GM21576 (cell line): Measurements from ENCODE around the gene ARAP3.

Experiments
- ATAC-seq: cut with Tn5 transposase; IDR thresholded peaks from one replicate; pipeline ENCODE4 v1.9.1; 2021; ENCODE audit warnings: mild to moderate bottlenecking, moderate library complexity; ENCODE audit not compliant: unreplicated experiment

Gene ARAP3

DNA sequence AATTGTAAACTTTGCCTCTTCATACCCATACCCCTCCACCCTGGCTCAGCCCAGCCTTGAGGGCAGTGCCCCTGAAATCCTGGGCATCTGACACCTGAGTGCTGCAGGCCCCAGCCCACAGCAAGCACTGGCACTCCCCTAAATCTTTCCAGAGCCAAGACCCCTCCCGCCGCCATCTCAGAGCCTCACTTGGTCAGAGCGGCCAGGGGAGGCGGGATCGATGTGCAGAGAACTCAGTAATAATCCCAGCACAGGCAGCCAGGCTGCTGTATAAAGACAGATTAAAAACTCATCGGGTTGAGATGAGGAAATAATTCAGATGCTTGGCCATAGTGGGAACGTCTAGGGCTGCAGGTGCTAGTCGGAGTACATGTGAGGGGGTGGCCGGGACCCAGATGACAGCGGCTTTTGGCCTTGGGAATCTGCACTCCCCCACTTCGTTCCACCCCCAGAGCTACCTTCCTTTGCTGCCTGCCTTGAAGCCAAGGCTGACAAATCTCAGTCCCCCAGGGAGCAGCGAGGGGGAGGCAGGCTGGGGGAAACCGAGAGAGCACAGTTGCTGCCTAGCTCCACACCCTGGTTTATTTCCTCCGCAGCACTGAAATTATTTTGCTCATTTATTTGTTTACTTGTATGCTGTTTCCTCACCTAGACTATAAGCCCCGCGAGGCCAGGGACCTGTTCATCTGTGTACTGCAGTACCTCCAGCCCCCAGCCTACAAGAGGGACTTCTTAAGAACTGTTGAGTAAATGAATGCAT lies 19.5 kb upstream of the ARAP3 start:
- peak; percentile 76 for ATAC-seq

DNA sequence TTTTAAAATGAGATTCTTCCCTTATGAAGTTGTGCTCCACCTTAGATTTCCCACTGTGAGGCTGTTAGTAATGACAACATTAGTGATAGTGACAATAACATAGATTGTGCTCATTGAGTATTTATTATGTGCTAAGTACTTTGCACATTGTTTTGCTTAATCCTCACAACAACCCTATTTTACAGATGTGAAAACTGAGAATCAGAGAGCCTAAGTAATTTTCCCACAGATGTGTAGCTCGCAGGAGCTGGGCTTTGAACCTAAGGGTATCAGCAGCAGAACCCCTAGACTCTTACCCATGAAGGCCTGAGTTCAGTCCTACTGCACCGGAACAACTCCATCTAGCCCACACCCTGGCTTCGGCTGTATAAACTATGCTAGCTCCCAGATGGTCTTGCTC lies 15.6 kb upstream of the ARAP3 start:
- ATAC-seq: no peak

GRCh38 chr5:141696431-141696830 lies 14.4 kb upstream of the ARAP3 start:
- no peak for ATAC-seq

DNA sequence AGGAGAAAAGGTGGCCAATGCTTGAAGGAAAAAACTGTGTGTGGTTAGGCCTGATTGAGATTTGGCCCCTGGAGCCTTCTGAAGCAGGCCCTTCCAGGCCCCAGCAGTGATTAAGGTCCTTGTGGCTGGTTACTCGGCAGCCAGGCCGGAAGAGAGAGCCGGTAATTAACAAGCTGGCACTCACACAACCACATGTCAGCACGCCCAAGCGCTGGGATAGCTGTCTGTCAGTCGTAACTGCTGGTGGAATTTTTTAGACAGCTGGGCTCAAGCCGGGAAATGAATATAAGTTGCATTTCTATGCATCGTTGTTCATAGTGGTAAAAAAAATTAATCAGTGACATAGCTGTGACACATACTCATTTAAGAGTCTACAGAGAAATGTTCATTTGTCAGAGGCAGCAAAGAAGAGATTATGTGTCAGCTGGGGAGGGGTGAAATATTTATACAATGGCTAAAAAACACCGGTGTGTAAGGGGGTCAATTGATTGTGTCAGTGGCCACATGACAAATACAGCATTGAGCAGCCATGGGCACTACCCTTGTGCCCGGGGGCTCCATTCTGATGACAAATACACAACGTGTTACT lies 13.7 kb upstream of the ARAP3 start:
- no peak for ATAC-seq

GRCh38 chr5:141694479-141694878 lies 12.4 kb upstream of the ARAP3 start:
- no peak for ATAC-seq

DNA sequence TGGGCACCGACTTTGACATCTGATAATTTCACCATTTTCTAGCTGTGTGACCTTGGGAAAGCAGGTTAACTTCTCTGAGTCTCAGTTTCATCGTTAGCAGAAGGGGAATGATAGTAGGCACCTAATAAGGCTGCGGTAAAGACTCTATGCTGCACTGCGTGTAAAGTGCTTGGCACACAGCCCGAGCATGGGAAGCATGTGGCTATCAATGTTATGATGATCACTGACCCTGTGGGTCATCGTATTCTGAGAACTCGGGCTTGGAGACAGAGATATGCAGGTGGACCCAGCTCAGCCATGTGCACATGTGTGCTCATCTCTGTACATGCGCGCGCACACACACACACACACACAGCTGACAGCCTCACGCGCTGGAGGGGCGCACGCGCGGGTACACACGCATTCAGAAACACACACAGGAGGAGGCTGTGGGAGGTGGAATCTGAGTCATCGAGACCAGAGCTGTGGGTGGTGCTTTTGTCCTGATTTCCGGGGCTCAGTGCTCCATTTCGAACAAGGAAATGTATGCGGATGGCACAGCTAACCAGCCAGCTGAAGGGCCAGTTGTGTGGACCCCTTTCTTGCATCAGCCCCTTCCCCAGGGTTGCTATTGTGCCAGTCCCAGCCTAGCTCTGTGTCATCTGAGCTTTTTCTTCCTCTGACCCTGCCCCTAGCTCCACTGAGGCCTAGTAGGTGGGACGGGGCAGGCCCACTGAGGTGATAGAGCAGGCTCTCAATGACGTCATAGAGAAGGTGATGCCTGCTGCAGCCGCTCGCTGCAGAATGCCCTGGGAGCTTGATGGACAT lies 11.1 kb upstream of the ARAP3 start:
- ATAC-seq: no peak

- ATAC-seq: no peak
Observed at GRCh38 chr5:141692533-141692888, 10.5 kb upstream of the ARAP3 start.

DNA sequence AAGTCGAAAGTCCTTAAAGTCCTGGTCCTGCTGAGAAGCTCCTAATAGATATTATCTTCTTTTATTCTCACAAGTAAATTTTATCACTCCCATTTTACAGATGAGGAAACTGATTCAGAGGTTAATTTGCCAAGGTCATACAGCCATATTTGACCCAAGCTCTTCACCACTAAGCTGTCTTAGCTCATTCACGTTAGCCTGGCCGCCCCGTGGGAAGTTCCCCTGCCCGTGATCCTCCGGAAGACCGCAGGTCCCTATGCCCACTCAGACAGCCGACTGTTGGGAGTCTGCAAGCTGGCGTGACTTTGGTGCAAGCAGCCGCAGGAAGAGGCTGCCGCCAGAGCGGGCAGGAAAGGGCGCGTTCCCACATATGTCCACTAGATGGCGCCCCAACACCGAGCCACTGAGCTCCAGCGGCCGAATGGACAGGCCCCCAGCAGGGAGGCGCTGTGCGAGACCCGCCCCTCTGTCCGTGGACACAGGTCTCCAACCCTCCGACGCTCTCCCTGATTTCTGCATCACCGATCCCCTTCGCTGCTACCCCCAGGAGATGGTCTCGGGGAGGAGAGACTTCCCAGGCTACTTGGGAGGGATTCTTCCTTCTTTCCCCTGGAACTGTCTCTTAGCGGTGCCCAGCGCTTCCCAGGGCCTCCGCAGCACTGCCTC lies 10.0 kb upstream of the ARAP3 start:
- peak; percentile 91 for ATAC-seq

GRCh38 chr5:141691286-141691866 lies 9.3 kb upstream of the ARAP3 start:
- no peak for ATAC-seq

DNA sequence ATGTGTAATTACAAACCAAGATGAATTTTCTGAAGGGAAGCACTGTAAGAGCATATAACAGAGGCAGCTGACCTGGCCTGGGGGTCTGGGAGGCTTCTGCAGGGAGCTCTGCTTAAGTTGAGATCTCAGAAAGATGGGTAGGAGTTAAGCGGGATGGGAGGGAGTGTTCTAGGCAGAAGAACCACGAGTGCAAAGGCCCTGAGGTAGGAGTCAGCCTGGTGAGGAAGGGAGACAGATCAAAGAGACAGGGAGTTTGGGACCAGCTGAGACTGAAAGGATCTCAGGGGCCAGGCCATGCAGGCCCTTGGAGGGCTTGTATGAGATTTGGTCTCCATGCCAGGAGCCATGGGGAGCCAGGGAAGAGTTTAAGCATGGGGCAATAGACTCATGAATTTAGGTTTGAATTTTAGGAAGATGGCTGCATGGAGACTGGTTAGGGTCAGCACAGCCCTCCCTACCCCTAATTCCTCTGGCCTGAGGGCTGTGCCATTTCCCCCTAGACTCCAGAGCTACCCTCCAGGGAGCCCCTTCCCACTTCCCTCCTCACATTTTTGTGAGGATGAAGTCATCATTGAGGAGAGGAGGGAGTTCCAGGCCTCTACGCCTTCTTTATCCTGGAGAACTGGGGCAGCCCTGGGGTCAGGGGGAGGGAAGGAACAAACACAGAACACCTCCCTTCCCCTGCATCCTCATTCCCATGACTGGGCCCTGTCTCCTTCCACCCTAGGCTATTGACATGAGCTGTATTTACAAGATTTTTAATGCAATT lies 4.8 kb upstream of the ARAP3 start:
- ATAC-seq: no peak

GRCh38 chr5:141685591-141685990 lies 3.6 kb upstream of the ARAP3 start:
- no peak for ATAC-seq

DNA sequence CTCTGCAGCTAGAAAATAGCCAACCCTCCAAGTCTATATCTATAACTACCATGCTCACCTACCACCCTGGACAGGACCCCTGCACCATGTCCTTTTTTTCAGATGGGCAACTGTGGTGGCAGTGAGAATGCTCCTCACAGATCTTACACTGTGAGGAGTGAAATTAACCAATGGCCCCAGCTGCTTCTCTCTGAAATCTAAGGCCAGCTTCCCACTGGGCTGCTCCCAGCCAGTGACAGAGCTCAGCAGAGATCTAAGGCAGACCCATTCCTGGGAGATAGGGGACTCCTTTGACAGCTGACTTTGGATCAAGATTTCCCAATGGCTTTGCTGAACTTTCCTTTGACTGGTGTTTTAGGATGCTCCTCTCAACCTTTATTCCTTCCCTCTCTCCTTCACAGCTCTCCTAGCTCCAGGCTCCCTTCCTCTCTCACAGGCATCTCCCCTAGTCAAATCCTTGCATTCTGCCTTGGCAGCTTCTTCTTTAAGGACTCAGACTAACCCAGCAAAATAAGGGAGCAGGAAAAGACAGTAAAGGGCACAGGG lies 1.6 kb upstream of the ARAP3 start:
- no peak for ATAC-seq

- ATAC-seq: no peak
Observed at GRCh38 chr5:141681295-141681694, 735 bp downstream of the ARAP3 start.

GRCh38 chr5:141680751-141681201 lies 1.3 kb downstream of the ARAP3 start:
- ATAC-seq: no peak

GRCh38 chr5:141680178-141680577 lies 1.9 kb downstream of the ARAP3 start:
- no peak for ATAC-seq

DNA sequence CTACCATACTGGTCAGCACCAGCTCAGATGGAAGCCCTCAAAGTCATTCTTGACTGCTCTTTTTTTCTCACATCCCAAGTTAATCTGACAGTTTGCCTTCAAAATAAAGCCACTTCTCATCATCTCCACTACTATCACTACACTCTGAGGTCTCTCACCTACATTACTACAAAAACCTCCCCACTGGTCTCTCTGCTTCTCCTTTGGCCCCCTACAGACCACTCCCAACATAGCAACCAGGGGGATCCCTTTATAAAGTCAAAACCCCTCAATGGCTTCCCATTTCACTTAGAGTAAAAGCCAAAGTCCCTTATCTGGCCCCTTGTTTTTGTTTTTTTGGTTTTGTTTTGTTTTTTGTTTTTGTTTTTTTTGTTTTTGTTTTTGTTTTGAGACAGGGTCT lies 4.6 kb downstream of the ARAP3 start:
- ATAC-seq: no peak

- ATAC-seq: no peak
Observed at GRCh38 chr5:141675672-141676071, 6.4 kb downstream of the ARAP3 start.

GRCh38 chr5:141674747-141675146 lies 7.3 kb downstream of the ARAP3 start:
- no peak for ATAC-seq

DNA sequence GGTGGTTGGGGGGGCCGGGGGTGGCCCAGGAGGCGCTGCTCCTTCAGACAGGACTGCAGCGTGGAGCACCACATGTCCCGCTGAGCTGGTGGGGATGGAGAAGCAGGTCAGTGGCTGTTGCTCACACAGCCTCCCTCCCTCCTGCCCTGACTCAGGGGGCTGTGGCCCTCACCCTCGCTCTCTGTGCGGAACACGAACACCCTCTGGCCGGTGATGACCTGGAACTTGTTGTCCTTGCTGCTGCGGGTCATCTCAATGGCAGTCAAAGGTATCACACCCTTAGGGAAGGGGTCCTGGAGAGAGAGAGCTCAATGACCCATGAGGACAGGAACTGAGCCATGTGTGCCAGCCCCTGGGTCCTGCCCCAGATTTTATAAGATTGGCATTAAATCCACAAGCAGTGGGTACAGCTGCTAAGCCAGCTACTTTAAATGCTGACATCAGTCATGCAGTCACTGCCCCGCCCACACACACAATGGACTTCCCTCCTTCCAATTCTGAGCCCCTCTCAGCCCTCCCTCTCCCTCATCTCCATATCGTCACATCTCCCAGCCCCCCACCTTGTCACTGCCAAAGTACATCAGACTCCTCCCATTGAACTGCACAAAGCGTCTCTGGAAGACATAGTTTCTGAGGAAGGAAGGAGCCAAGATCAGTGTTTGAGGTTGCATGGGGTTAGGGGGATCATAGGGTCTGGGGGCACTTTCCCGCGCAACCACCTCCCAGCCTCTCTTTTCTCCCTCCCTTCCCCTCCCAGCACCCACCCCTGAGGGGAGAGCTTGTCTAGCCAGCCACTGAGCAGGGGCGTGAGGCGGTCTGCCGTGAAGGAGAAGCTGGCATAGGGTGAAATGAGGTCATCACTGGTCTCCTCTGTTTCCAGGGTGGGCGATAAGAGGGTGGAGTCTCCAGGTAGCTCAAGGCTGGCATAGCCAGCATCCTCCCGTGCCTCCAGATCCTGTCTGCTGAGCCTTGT lies 8.9 kb downstream of the ARAP3 start:
- no peak for ATAC-seq
